BJ (cell line): Measurements from ENCODE around the gene PRKG1. TPM values are rescaled to one million over a fixed set of nuclear protein-coding genes. Genes with fewer than 3 reads are reported as not detected.

Experiments used
- CTCF ChIA-PET: fragments of 350-600 bp; formaldehyde crosslinking; extraction: SDS; loops from one replicate; lab custom pipeline; 2021; ENCODE audit warnings: antibody characterized with exemption, inconsistent platforms; lab: Yijun Ruan, JAX
- POLR2A ChIA-PET: fragments of 300-600 bp; sonication (Branson Sonifier 250); formaldehyde crosslinking; extraction: SDS; loops from one replicate; lab custom pipeline; 2021; ENCODE audit warnings: antibody characterized with exemption; lab: Charles Lee
- DNase-seq: peaks from one replicate; pipeline ENCODE4 v3.0.0-alpha.2; 2011; ENCODE audit warnings: low read depth
- H3K27me3 ChIP-seq: 2 replicates; pipeline ENCODE4 v1.6.0; 2011; ENCODE audit warnings: low read length; ENCODE audit not compliant: control insufficient read depth, insufficient read depth
- H3K36me3 ChIP-seq: 2 replicates; pipeline ENCODE4 v1.5.1; 2011; ENCODE audit warnings: low read length; ENCODE audit not compliant: control insufficient read depth, insufficient read depth
- H3K4me3 ChIP-seq: 2 replicates; pipeline ENCODE4 v1.5.1; 2011; ENCODE audit warnings: low read depth, mild to moderate bottlenecking, control low read depth, low read length
- polyA plus RNA-seq: library from polyadenylated mRNA; depleted of rRNA; stranded (reverse); fragments of >200 nt; gene quantifications from 2 replicates; pipeline ENCODE4 v1.2.3, GENCODE V29; 2011
- TF ChIP-seq, protein P1 (sequence below): IDR thresholded peaks from 2 replicates; pipeline ENCODE4 v1.5.1; 2011; ENCODE audit warnings: low read depth, mild to moderate bottlenecking, control low read depth, inconsistent platforms, low read length, moderate library complexity; ENCODE audit not compliant: insufficient read depth

PRKG1 gene
- polyA plus RNA-seq, 1 experiment: 9.7 TPM

DNA sequence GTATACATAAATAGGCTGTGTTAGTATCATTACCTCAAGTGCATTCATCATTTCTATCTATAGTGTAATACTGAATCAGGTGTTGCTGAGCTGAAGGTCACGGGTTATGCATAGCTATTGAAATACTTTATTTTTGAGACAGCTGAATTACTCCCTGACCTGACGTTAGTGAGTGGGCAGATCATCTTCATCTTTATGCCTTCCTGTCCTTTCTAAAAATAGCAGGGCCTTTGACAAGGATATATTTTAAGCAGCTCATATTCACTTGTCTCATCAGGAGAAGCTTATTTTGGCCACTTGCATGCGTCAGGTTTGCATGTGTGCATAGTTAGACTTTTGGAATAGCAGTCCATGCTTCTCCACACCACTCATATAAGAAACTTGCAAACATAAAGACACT lies 1176.2 kb downstream of the PRKG1 start:
- CTCF ChIA-PET: interaction anchor here (0.7 kb wide), 1 partner anchor 20 kb away, joined by 3 read pairs; no protein-coding TSS in a partner anchor
- no peak for DNase-seq
- POLR2A ChIA-PET: no interaction called here
- Histone ChIP-seq H3K27me3 (no peaks in the 10 kb centered on the region), H3K36me3 (no peaks in the 10 kb centered on the region), H3K4me3 (no peak overlapping the region)
- TF ChIP-seq, protein P1, sequence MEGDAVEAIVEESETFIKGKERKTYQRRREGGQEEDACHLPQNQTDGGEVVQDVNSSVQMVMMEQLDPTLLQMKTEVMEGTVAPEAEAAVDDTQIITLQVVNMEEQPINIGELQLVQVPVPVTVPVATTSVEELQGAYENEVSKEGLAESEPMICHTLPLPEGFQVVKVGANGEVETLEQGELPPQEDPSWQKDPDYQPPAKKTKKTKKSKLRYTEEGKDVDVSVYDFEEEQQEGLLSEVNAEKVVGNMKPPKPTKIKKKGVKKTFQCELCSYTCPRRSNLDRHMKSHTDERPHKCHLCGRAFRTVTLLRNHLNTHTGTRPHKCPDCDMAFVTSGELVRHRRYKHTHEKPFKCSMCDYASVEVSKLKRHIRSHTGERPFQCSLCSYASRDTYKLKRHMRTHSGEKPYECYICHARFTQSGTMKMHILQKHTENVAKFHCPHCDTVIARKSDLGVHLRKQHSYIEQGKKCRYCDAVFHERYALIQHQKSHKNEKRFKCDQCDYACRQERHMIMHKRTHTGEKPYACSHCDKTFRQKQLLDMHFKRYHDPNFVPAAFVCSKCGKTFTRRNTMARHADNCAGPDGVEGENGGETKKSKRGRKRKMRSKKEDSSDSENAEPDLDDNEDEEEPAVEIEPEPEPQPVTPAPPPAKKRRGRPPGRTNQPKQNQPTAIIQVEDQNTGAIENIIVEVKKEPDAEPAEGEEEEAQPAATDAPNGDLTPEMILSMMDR: no peak

DNA sequence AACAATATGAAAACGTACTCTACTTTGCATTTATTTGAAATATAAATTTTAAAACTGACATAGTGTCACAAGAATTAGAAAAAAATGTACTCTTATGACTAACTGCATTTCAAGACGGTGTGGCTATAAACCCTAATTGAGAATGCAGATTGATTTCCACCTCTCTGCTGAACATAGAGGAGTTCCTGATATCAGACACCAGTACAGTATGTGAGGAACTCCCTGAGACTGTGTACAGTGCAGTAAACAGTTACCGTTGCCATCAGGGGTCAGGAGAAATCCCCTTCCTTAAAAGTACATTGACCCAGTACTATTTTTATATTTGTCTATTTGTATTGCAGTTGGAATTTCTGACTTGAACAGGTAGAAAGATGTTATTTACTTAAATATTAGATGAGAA lies 1178.0 kb downstream of the PRKG1 start:
- TF ChIP-seq, protein P1: no peak
- ChIA-PET POLR2A (no interaction called here), CTCF (interaction anchor here (1.4 kb wide), 1 partner anchor 527 kb away, joined by 4 read pairs; no protein-coding TSS in a partner anchor)
- DNase-seq: no peak
- Histone ChIP-seq H3K27me3 (no peaks in the 10 kb centered on the region), H3K36me3 (no peaks in the 10 kb centered on the region), H3K4me3 (no peak overlapping the region)

DNA sequence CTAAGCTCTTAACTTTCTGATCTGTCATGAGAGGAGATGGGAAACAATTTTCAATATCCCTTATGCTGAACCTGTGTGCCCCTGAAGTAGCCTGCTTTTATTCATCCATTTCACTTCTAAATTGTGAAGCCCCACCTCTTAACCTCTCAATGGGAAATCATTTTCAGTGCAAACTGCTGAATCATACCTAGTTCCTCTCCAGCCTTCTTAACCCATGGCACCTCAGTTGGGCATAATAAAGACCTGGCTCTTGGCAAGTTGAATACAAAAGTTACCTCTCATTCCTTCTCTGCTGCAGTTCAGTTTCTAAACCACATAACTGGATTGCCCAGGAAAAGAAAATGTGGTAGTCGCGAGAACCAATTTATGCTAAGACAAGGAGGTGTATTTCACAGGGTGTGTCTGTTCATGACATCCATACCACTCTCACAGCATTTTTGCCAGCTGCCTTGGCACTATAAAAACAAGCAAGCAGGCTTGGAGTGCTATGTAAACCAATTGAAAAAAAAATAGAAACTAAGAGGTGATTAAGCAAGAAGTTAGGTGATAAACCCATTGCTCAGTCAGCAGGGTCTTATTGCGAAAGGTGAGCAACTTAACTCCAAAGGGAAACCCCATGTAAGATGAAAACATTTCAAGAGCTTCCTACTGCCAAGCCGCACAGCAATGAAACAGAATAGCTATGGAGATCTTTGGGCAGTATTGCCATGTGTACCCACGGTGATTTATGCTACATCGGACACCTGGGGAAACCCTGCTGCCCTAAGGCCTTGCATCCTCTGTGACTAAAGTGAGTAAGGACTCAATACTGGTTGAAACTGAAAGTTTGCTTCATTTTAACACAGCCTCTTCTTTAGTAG lies 1182.8 kb downstream of the PRKG1 start:
- H3K4me3 ChIP-seq: no peak overlapping the region
- TF ChIP-seq, protein P1: no peak
- CTCF ChIA-PET: no interaction called here
- no peak for DNase-seq
- POLR2A ChIA-PET: no interaction called here
- H3K27me3 ChIP-seq: no peaks in the 10 kb centered on the region
- H3K36me3 ChIP-seq: no peaks in the 10 kb centered on the region

GRCh38 chr10:52257692-52258075 lies 1183.4 kb downstream of the PRKG1 start:
- CTCF ChIA-PET: no interaction called here
- DNase-seq: no peak

GRCh38 chr10:52258799-52259425 lies 1184.6 kb downstream of the PRKG1 start:
- CTCF ChIA-PET: no interaction called here

More at GRCh38 chr10:52257692-52258075, 1183.4 kb downstream of the PRKG1 start:
- H3K4me3 ChIP-seq: no peak overlapping the region
- TF ChIP-seq, protein P1: no peak
- POLR2A ChIA-PET: no interaction called here
- H3K36me3 ChIP-seq: no peaks in the 10 kb centered on the region
- H3K27me3 ChIP-seq: no peaks in the 10 kb centered on the region

More at GRCh38 chr10:52258799-52259425, 1184.6 kb downstream of the PRKG1 start:
- TF ChIP-seq, protein P1: no peak
- Histone ChIP-seq H3K27me3 (no peaks in the 10 kb centered on the region), H3K4me3 (no peak overlapping the region), H3K36me3 (no peaks in the 10 kb centered on the region)
- POLR2A ChIA-PET: interaction anchor here (0.7 kb wide), 1 partner anchor 1237 kb away, joined by 11 read pairs; no protein-coding TSS in a partner anchor
- DNase-seq: no peak
